ENCODE results near the gene TMEM43.

- TF ChIP-seq CTCF (conservative IDR thresholded peaks at IDR 0.05 in 1 of 2, IDR thresholded peaks at IDR 0.05 in 1 of 2; ENCODE audit: extremely low read depth in 1 of 2, insufficient read depth in 1 of 2, low read depth in 1 of 2, low read length in 2 of 2) (no peak), EZH2 (IDR thresholded peaks at IDR 0.05; ENCODE audit: borderline replicate concordance, low read length) (no peak)
Measured at GRCh38 chr3:14138878-14139655, 14.2 kb downstream of the TMEM43 start.
